Testis (tissue), 3 donors: ENCODE results near the gene NEAT1. TPM values are rescaled to one million over a fixed set of nuclear protein-coding genes. Genes with fewer than 3 reads are reported as not detected.
A peak's percentile ranks its signal among the peaks of the same experiment; 100 is the strongest.

Experiments
- DNase-seq: peaks from one replicate; pipeline ENCODE4 v3.0.0-alpha.2; 2019
- H3K27ac ChIP-seq, 2 donors: fragments of 200-600 bp; sonication (generic); one replicate each; pipeline ENCODE4 v1.5.1; 2019
- H3K27me3 ChIP-seq: fragments of 200-600 bp; sonication (generic); one replicate; pipeline ENCODE4 v1.5.1; 2019
- H3K36me3 ChIP-seq: fragments of 200-600 bp; sonication (generic); one replicate; pipeline ENCODE4 v1.5.1; 2017; ENCODE audit warnings: low read depth; ENCODE audit errors: missing control alignments
- H3K4me1 ChIP-seq: fragments of 200-600 bp; sonication (generic); one replicate; pipeline ENCODE4 v1.5.1; 2019
- H3K4me3 ChIP-seq, 2 donors: fragments of 200-600 bp; sonication (generic); one replicate each; pipeline ENCODE4 v1.5.1; 2017 to 2019
- H3K9me3 ChIP-seq: fragments of 200-600 bp; sonication (generic); one replicate; pipeline ENCODE4 v1.5.1; 2017
- POLR2A ChIP-seq: fragments of 450-650 bp; IDR thresholded peaks from one replicate; pipeline ENCODE4 v1.6.1; 2017; ENCODE audit warnings: antibody characterized with exemption, mild to moderate bottlenecking, moderate library complexity
- whole genome bisulfite sequencing, 2 donors: methylation state at CpG; one replicate each; pipeline ENCODE4 v1.1.5; 2018; 5-methylcytosine and 5-hydroxymethylcytosine counted together
- intact Hi-C: fragments of 100-400 bp; cut with DNase I; formaldehyde crosslinking; loops from one replicate; pipeline ENCODE4 v1.15.1; 2023; ENCODE audit warnings: low total_unique reads
- polyA plus RNA-seq: library from polyadenylated mRNA; stranded (reverse); fragments of 350-450 nt; fragmentation: Illumina TruSeq; extraction: RNeasy Lipid Tissue Mini Kit (QIAGEN cat#74804); gene quantifications from one replicate; pipeline ENCODE4 v1.2.3, GENCODE V29; 2014; ENCODE audit warnings: low read depth, low replicate concordance; ENCODE audit not compliant: insufficient read depth
- total RNA-seq, 2 donors: library from RNA; depleted of rRNA; stranded (reverse); fragments of >200 nt; gene quantifications; one replicate each; pipeline ENCODE4 v1.2.3, GENCODE V29; 2016
- TF ChIP-seq, protein P1 (sequence below), 3 experiments: fragments of 450-650 bp in 2 of 3; fragments of 200-600 bp in 1 of 3; sonication (generic) in 1 of 3; IDR thresholded peaks; one replicate each; pipeline ENCODE4 v1.5.1; 2016 to 2019; ENCODE audit warnings: antibody characterized with exemption in 3 of 3, mild to moderate bottlenecking in 2 of 3, moderate library complexity in 1 of 3

NEAT1 gene
- total and polyA plus RNA-seq, 3 donors from 2014 or later: 189 to 243 (median 230) TPM

DNA sequence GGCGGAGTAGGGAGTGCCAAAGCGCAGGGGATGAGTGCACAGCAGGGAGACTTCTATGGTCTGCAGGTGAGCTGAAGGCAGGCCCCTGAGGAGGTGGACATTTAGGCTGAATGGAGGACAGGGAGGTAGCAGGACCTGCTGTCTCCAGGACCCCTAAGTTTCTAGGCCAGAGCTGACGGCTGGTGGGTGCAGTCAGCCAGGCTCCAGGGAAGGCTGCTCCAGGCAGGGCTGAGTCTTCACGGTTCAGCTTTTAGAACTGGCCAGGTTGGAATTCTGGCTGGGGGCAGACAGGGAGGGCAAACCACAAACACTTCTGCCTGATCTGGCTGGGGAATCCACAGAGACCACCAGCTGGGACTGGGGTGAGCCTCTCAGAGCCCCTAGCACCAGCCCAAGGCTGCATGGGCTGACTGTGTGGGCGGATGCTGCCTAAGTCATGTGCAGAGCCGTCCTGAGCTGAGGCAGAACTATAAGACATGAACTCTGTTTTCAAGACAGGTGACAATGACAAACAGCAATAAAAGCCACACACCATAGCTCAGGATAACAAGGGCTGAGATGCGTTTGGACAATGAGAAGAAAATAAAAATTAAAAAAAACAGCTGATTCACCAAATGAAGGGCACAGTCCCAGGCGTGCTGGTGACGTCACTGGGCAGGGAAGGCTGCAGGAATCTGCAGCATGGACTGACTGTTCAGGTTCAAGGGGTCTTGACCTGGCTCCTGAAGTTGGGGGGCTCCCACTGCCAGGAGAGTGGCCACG lies 65.9 kb downstream of the NEAT1 start:
- Histone ChIP-seq H3K4me1 (peaks cover 67% of the 10 kb centered on the region), H3K36me3 (no peaks in the 10 kb centered on the region), H3K27ac (peak overlapping the region; percentile 90 to 96), H3K27me3 (no peaks in the 10 kb centered on the region), H3K4me3 (no peak overlapping the region), H3K9me3 (no peaks in the 10 kb centered on the region)
- TF ChIP-seq, protein P1, sequence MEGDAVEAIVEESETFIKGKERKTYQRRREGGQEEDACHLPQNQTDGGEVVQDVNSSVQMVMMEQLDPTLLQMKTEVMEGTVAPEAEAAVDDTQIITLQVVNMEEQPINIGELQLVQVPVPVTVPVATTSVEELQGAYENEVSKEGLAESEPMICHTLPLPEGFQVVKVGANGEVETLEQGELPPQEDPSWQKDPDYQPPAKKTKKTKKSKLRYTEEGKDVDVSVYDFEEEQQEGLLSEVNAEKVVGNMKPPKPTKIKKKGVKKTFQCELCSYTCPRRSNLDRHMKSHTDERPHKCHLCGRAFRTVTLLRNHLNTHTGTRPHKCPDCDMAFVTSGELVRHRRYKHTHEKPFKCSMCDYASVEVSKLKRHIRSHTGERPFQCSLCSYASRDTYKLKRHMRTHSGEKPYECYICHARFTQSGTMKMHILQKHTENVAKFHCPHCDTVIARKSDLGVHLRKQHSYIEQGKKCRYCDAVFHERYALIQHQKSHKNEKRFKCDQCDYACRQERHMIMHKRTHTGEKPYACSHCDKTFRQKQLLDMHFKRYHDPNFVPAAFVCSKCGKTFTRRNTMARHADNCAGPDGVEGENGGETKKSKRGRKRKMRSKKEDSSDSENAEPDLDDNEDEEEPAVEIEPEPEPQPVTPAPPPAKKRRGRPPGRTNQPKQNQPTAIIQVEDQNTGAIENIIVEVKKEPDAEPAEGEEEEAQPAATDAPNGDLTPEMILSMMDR (IDR thresholded peaks at IDR 0.05): no peak
- no peak for TF ChIP-seq POLR2A
- DNase-seq: no peak
- WGBS, 2 donors: 43 to 46% methylated on average over 9 to 10 of the region's 10 CpGs
- intact Hi-C loops: no loop called here

DNA sequence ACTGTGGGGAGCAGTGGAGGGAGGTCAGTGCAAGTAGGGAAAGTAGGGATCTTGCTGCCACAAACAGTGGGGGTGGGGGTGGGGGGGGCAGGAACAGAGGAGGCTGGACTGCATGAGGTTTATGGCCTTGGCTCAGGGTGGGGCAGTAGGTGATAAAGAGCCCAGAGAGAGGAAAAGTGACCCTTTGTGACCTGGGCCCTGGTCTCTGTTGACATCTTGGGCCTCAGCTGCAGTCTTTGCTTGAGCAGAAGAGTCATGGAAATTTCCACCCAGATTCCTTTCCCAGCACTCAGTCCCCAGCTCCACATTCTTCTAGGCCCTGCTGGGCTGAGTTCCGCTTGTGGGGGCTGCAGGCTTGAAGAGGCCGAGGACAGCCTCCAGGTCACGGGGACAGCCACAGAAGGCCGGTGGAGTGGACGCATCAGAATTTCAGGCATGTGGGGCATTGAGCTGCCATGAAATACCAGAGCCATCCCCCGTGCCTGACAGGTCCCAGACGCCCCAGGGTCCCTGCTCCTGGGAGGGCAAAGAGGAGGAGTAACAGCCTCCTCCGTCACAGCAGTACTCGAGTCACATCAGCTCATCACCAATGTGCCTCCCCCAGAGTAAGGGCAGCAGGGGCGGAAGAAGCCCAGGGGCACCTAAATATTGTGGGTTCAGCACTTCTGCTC lies 66.6 kb downstream of the NEAT1 start:
- intact Hi-C loops: no loop called here

DNA sequence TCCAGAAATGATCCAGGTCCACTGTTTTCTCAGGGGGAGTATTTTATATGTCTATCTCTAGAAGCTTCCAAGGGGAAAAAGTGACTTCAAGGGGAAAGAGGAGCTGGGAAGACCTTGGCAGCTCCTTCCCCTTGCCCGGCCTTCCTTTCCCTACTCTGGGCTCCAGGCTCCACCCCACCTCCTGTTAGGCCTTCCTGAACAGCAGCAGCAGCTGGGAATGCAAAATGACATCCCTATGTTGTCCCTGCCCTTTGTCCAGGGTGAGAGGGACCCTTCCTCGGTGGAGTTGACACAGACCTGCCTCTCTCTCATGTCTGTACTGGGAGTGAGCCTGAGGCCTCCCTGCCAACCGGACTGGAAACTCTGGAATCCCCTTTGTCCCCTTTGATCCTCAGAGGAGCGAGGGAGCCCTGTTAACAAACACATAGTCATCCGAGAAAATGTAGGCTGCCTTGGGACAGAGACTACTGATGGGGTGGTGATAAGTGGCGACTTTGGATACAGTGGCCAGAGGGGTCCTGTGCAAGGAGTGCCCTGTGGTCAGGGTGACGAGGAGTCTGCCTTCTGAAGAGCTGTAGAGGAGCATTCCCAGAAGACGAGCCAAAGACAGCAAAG lies 67.2 kb downstream of the NEAT1 start:
- WGBS, 2 donors: 30 to 42% methylated on average over 7 to 8 of the region's 8 CpGs
- DNase-seq: no peak
- Histone ChIP-seq H3K27me3 (no peaks in the 10 kb centered on the region), H3K4me3 (no peak overlapping the region), H3K9me3 (no peaks in the 10 kb centered on the region), H3K36me3 (no peaks in the 10 kb centered on the region), H3K4me1 (peaks cover 81% of the 10 kb centered on the region), H3K27ac (peak overlapping the region; percentile 90 to 96)
- intact Hi-C loops: no loop called here
- no peak for TF ChIP-seq POLR2A
- TF ChIP-seq, protein P1 (IDR thresholded peaks at IDR 0.05): no peak

More for the DNA sequence above, 66.6 kb downstream of the NEAT1 start:
- H3K36me3 ChIP-seq: no peaks in the 10 kb centered on the region
- DNase-seq: peak; percentile 66
- H3K27ac ChIP-seq: peak overlapping the region; percentile 90 to 96
- H3K4me3 ChIP-seq: no peak overlapping the region
- H3K9me3 ChIP-seq: no peaks in the 10 kb centered on the region
- TF ChIP-seq POLR2A: no peak
- TF ChIP-seq, protein P1 (IDR thresholded peaks at IDR 0.05): no peak
- H3K27me3 ChIP-seq: no peaks in the 10 kb centered on the region
- 25 to 38% methylated on average over 3 to 10 of the region's 10 CpGs for WGBS, 2 donors
- H3K4me1 ChIP-seq: peaks cover 74% of the 10 kb centered on the region

- TF ChIP-seq POLR2A: no peak
- TF ChIP-seq, protein P1 (IDR thresholded peaks at IDR 0.05): no peak
- intact Hi-C loops: no loop called here
- no peaks in the 10 kb centered on the region for H3K36me3 ChIP-seq
- H3K27ac ChIP-seq: peak overlapping the region; percentile 90 to 96
- H3K4me1 ChIP-seq: peaks cover 88% of the 10 kb centered on the region
- no peak overlapping the region for H3K4me3 ChIP-seq
- no peaks in the 10 kb centered on the region for H3K9me3 ChIP-seq
- no peak for DNase-seq
- no peaks in the 10 kb centered on the region for H3K27me3 ChIP-seq
- 62 to 86% methylated on average over 1 to 3 of the region's 3 CpGs for WGBS, 2 donors
Observed at GRCh38 chr11:65491163-65491465, 68.5 kb downstream of the NEAT1 start.
